Adrenal gland (tissue), 5 donors: ENCODE results near the gene PURA.

Experiments used
- POLR2A ChIP-seq, 2 donors: fragments of 450-650 bp; IDR thresholded peaks; one replicate each; pipeline ENCODE4 v1.6.1; 2017; ENCODE audit warnings: antibody characterized with exemption in 2 of 2, mild to moderate bottlenecking in 2 of 2, moderate library complexity in 1 of 2
- TF ChIP-seq, protein P1 (sequence below), 6 experiments: fragments of 450-650 bp in 4 of 6; fragments of 200-600 bp in 2 of 6; sonication (generic) in 1 of 6; IDR thresholded peaks; 1 replicate in 5 of 6; 2 replicates in 1 of 6; pipeline versions ENCODE4 v1.5.1 to v1.8.0; 2016 to 2021; ENCODE audit warnings: antibody characterized with exemption in 6 of 6, mild to moderate bottlenecking in 2 of 6, moderate library complexity in 1 of 6
- donor health status: DM: no; HTN: no; CAD: no.

DNA sequence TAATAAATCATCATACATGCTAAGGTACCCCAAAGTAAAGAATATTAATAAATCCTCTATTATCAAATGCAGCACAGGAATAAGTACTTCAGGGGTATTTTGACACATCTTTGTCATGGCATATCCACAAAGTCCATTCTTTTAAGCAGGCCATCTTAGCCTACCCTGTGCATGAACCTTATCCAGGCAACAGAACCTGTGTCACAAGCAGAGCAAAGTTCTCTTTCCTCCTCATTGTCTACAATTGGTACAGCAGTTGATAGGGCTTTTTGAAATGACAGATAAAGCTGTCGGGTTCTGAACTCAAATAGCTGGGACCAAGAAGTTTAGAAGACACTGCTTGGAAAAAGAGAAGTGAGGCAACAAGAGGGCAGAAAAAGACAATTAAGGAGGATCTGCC lies 30.8 kb upstream of the PURA start:
- TF ChIP-seq, protein P1, sequence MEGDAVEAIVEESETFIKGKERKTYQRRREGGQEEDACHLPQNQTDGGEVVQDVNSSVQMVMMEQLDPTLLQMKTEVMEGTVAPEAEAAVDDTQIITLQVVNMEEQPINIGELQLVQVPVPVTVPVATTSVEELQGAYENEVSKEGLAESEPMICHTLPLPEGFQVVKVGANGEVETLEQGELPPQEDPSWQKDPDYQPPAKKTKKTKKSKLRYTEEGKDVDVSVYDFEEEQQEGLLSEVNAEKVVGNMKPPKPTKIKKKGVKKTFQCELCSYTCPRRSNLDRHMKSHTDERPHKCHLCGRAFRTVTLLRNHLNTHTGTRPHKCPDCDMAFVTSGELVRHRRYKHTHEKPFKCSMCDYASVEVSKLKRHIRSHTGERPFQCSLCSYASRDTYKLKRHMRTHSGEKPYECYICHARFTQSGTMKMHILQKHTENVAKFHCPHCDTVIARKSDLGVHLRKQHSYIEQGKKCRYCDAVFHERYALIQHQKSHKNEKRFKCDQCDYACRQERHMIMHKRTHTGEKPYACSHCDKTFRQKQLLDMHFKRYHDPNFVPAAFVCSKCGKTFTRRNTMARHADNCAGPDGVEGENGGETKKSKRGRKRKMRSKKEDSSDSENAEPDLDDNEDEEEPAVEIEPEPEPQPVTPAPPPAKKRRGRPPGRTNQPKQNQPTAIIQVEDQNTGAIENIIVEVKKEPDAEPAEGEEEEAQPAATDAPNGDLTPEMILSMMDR (IDR thresholded peaks at IDR 0.05), result no peak
- no peak for TF ChIP-seq POLR2A (IDR thresholded peaks at IDR 0.05)
